Measurements from ENCODE around the gene RET.

DNA sequence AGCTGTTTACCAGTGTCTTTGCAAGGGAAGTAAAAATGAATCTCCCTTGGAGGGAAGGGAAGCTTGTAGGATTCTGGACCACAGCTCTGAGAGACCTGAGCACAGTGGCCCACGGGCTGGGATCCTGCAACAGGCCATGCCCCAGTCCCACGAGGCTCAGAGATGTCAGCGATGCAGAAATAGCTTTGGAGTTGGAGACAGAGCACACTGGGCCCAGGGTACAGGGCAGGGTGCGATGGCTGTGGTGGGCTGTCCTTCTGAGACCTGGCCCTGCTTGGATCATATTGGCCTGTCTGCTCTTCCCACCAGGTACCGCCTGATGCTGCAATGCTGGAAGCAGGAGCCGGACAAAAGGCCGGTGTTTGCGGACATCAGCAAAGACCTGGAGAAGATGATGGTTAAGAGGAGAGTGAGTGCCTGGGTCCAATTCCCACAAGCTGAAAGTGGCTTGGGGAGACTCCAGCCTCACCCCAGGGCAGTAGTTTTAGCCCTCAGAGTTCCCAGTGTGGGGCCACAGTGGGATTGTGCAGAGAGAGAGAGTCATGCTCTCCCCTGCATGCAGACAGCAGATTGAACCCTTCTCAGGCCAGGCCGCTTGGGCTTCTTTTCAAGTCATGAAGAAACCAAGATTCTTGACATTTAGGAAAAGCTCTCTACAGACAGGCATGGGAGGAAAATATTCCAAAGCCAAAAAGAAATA, 47.9 kb downstream of the RET start:
- TF ChIP-seq, protein P1, sequence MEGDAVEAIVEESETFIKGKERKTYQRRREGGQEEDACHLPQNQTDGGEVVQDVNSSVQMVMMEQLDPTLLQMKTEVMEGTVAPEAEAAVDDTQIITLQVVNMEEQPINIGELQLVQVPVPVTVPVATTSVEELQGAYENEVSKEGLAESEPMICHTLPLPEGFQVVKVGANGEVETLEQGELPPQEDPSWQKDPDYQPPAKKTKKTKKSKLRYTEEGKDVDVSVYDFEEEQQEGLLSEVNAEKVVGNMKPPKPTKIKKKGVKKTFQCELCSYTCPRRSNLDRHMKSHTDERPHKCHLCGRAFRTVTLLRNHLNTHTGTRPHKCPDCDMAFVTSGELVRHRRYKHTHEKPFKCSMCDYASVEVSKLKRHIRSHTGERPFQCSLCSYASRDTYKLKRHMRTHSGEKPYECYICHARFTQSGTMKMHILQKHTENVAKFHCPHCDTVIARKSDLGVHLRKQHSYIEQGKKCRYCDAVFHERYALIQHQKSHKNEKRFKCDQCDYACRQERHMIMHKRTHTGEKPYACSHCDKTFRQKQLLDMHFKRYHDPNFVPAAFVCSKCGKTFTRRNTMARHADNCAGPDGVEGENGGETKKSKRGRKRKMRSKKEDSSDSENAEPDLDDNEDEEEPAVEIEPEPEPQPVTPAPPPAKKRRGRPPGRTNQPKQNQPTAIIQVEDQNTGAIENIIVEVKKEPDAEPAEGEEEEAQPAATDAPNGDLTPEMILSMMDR (IDR thresholded peaks at IDR 0.05), result no peak
- TF ChIP-seq POLR2AphosphoS5 (IDR thresholded peaks at IDR 0.05; ENCODE audit: low read depth, low read length) (no peak), SIN3A (IDR thresholded peaks at IDR 0.05; ENCODE audit: borderline replicate concordance, insufficient read depth, low read depth, low read length) (no peak), TCF7L2 (IDR thresholded peaks at IDR 0.05; ENCODE audit: low read depth, low read length) (no peak)
- TF ChIP-seq, protein P2, sequence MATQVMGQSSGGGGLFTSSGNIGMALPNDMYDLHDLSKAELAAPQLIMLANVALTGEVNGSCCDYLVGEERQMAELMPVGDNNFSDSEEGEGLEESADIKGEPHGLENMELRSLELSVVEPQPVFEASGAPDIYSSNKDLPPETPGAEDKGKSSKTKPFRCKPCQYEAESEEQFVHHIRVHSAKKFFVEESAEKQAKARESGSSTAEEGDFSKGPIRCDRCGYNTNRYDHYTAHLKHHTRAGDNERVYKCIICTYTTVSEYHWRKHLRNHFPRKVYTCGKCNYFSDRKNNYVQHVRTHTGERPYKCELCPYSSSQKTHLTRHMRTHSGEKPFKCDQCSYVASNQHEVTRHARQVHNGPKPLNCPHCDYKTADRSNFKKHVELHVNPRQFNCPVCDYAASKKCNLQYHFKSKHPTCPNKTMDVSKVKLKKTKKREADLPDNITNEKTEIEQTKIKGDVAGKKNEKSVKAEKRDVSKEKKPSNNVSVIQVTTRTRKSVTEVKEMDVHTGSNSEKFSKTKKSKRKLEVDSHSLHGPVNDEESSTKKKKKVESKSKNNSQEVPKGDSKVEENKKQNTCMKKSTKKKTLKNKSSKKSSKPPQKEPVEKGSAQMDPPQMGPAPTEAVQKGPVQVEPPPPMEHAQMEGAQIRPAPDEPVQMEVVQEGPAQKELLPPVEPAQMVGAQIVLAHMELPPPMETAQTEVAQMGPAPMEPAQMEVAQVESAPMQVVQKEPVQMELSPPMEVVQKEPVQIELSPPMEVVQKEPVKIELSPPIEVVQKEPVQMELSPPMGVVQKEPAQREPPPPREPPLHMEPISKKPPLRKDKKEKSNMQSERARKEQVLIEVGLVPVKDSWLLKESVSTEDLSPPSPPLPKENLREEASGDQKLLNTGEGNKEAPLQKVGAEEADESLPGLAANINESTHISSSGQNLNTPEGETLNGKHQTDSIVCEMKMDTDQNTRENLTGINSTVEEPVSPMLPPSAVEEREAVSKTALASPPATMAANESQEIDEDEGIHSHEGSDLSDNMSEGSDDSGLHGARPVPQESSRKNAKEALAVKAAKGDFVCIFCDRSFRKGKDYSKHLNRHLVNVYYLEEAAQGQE (IDR thresholded peaks at IDR 0.05; ENCODE audit: insufficient read depth in 1 of 2, low read depth in 2 of 2, low read length in 1 of 2), result no peak

All from Panc1 (cell line).